Fibroblast of upper back skin (primary cell): Measurements from ENCODE around the gene DNAH8.

ENCODE experiments used
- DNase-seq: peaks from one replicate; pipeline ENCODE4 v3.0.0-alpha.2; 2013

DNAH8 gene

GRCh38 chr6:38976801-38977500, 261.8 kb downstream of the DNAH8 start:
- no peak for DNase-seq

GRCh38 chr6:38978139-38978704, 263.1 kb downstream of the DNAH8 start:
- DNase-seq: no peak

GRCh38 chr6:38982470-38982869, 267.4 kb downstream of the DNAH8 start:
- DNase-seq: no peak

- no peak for DNase-seq
These were observed 269.6 kb downstream of the DNAH8 start for GRCh38 chr6:38984723-38985122.

- DNase-seq: no peak
These were observed 270.7 kb downstream of the DNAH8 start for GRCh38 chr6:38985839-38986238.

GRCh38 chr6:38987503-38987902, 272.4 kb downstream of the DNAH8 start:
- DNase-seq: no peak

- DNase-seq: no peak
These were observed 273.8 kb downstream of the DNAH8 start for GRCh38 chr6:38988736-38989449.

GRCh38 chr6:38990475-38990874, 275.4 kb downstream of the DNAH8 start:
- no peak for DNase-seq

GRCh38 chr6:38996676-38997075, 281.6 kb downstream of the DNAH8 start:
- DNase-seq: no peak

- DNase-seq: peak; percentile 16
These were observed 282.1 kb downstream of the DNAH8 start for GRCh38 chr6:38997128-38997761.

GRCh38 chr6:39003072-39003471, 288.0 kb downstream of the DNAH8 start:
- no peak for DNase-seq

GRCh38 chr6:39003492-39003891, 288.4 kb downstream of the DNAH8 start:
- no peak for DNase-seq

- no peak for DNase-seq
These were observed 289.7 kb downstream of the DNAH8 start for GRCh38 chr6:39004801-39005200.

GRCh38 chr6:39005774-39006173, 290.7 kb downstream of the DNAH8 start:
- no peak for DNase-seq

GRCh38 chr6:39007575-39007974, 292.5 kb downstream of the DNAH8 start:
- no peak for DNase-seq

GRCh38 chr6:39008737-39009136, 293.6 kb downstream of the DNAH8 start:
- no peak for DNase-seq

GRCh38 chr6:39009476-39009875, 294.4 kb downstream of the DNAH8 start:
- DNase-seq: no peak

- DNase-seq: no peak
These were observed 301.9 kb downstream of the DNAH8 start for GRCh38 chr6:39016839-39017546.

- no peak for DNase-seq
These were observed 302.4 kb downstream of the DNAH8 start for GRCh38 chr6:39017547-39017880.

- DNase-seq: no peak
These were observed 303.0 kb downstream of the DNAH8 start for GRCh38 chr6:39018103-39018502.

- DNase-seq: no peak
These were observed 305.0 kb downstream of the DNAH8 start for GRCh38 chr6:39020136-39020535.

- DNase-seq: no peak
These were observed 305.9 kb downstream of the DNAH8 start for GRCh38 chr6:39021041-39021440.

GRCh38 chr6:39021779-39022178, 306.7 kb downstream of the DNAH8 start:
- no peak for DNase-seq
